ENCODE measurements around the gene CTSA. TPM values are rescaled to one million over a fixed set of nuclear protein-coding genes. Genes with fewer than 3 reads are reported as not detected.

Gene CTSA
- total RNA-seq, 3 donors from 2014 or later = 42.0 to 136 (median 55.6) TPM

- H3K27me3 ChIP-seq = no peaks in the 10 kb centered on the region
- TF ChIP-seq POLR2AphosphoS5 (IDR thresholded peaks at IDR 0.05) (peak; percentile 99 to 100 (median 100)), POLR2A (IDR thresholded peaks at IDR 0.05) (peak; percentile 96), CTCF (IDR thresholded peaks at IDR 0.05) (peak in 2 of 3 donors; percentile 25 to 30)
- peak within 1 kb of the TSS; percentile 81 to 100 (median 98) for H3K4me3 ChIP-seq
- H3K27ac ChIP-seq = peak within 1 kb of the TSS; percentile 100
- intact Hi-C loops (cut with DNase I; ENCODE audit: low total_unique reads) = loop anchor here (5.0 kb wide), 1 partner anchor 242 kb away; no protein-coding TSS in a partner anchor
- peaks cover 10% of the 10 kb centered on the region for H3K36me3 ChIP-seq
- no peaks in the 10 kb centered on the region for H3K4me1 ChIP-seq
- H3K9me3 ChIP-seq = no peaks in the 10 kb centered on the region
- peak; percentile 97 for DNase-seq (ENCODE audit: low spot score in 2 of 2)
Measured at GRCh38 chr20:45934586-45935415, 43.7 kb downstream of the CTSA start, which contains the start of gene PCIF1. TSS of gene PCIF1 (plus strand) at chr20:45934683. CDS start at chr20:45939000, 4,317 bp downstream.

- no peaks in the 10 kb centered on the region for H3K9me3 ChIP-seq
- H3K36me3 ChIP-seq = peaks cover 10% of the 10 kb centered on the region
- peak in 1 of 3 donors; percentile 9 for TF ChIP-seq POLR2AphosphoS5 (IDR thresholded peaks at IDR 0.05)
- peak; percentile 17 for TF ChIP-seq POLR2A (IDR thresholded peaks at IDR 0.05)
- no peak for TF ChIP-seq CTCF (IDR thresholded peaks at IDR 0.05)
- H3K4me3 ChIP-seq = peak overlapping the region; percentile 81 to 100 (median 98)
- no peaks in the 10 kb centered on the region for H3K27me3 ChIP-seq
- intact Hi-C loops (cut with DNase I; ENCODE audit: low total_unique reads) = loop anchor here (5.0 kb wide), 1 partner anchor 243 kb away; no protein-coding TSS in a partner anchor
- no peak for DNase-seq (ENCODE audit: low spot score in 2 of 2)
- no peaks in the 10 kb centered on the region for H3K4me1 ChIP-seq
- peak overlapping the region; percentile 91 to 100 for H3K27ac ChIP-seq
Measured at GRCh38 chr20:45935416-45936046, 44.4 kb downstream of the CTSA start.

GRCh38 chr20:45937765-45938164, 46.6 kb downstream of the CTSA start:
- Histone ChIP-seq H3K4me1 (no peaks in the 10 kb centered on the region), H3K27me3 (no peaks in the 10 kb centered on the region), H3K9me3 (no peaks in the 10 kb centered on the region), H3K27ac (no peak overlapping the region), H3K4me3 (no peak overlapping the region), H3K36me3 (peaks cover 10% of the 10 kb centered on the region)
- TF ChIP-seq POLR2AphosphoS5 (IDR thresholded peaks at IDR 0.05) = no peak
- no peak for TF ChIP-seq CTCF (IDR thresholded peaks at IDR 0.05)
- no peak for TF ChIP-seq POLR2A (IDR thresholded peaks at IDR 0.05)
- intact Hi-C loops (cut with DNase I; ENCODE audit: low total_unique reads) = loop anchor here (5.0 kb wide), 1 partner anchor 245 kb away; no protein-coding TSS in a partner anchor
- DNase-seq (ENCODE audit: low spot score in 2 of 2) = no peak

GRCh38 chr20:45938727-45939438, 47.7 kb downstream of the CTSA start:
- H3K27ac ChIP-seq = no peak overlapping the region
- H3K4me1 ChIP-seq = no peaks in the 10 kb centered on the region
- H3K27me3 ChIP-seq = no peaks in the 10 kb centered on the region
- DNase-seq (ENCODE audit: low spot score in 2 of 2) = no peak
- no peak overlapping the region for H3K4me3 ChIP-seq
- no peak for TF ChIP-seq POLR2A (IDR thresholded peaks at IDR 0.05)
- TF ChIP-seq CTCF (IDR thresholded peaks at IDR 0.05) = no peak
- TF ChIP-seq POLR2AphosphoS5 (IDR thresholded peaks at IDR 0.05) = no peak
- peaks cover 18% of the 10 kb centered on the region for H3K36me3 ChIP-seq
- intact Hi-C loops (cut with DNase I; ENCODE audit: low total_unique reads) = loop anchor here (5.0 kb wide), 1 partner anchor 247 kb away; no protein-coding TSS in a partner anchor
- no peaks in the 10 kb centered on the region for H3K9me3 ChIP-seq
